Measurements from ENCODE around the gene MAN1A1. TPM values are rescaled to one million over a fixed set of nuclear protein-coding genes. Genes with fewer than 3 reads are reported as not detected.
A peak's percentile ranks its signal among the peaks of the same experiment; 100 is the strongest.

MAN1A1 gene
- polyA plus RNA-seq, 1 donor (not counting 4 experiments of a cell fraction or from before 2014, with no cell fraction given): 20.2 TPM

DNA sequence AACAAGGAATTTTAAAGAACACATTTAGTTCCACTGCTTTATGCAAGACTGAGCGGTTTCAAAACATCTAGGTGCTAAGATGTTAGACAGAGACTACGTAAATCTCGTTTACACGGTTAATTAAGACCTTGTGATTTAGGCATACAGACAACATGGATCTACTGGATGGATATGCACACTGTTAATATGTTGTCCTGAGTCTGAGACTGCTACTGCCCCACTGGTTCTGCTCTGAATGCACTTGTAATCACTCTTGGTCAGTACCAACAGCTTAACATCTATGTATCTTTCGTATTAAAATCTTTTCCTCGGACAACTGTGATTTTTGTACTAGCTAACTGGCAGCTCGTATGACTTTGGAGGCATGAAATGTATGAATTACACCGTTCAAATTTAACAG lies 3.1 kb downstream of the MAN1A1 start:
- no peak for TF ChIP-seq EZH2 (IDR thresholded peaks at IDR 0.05; ENCODE audit: low read length)
- TF ChIP-seq, protein P1, sequence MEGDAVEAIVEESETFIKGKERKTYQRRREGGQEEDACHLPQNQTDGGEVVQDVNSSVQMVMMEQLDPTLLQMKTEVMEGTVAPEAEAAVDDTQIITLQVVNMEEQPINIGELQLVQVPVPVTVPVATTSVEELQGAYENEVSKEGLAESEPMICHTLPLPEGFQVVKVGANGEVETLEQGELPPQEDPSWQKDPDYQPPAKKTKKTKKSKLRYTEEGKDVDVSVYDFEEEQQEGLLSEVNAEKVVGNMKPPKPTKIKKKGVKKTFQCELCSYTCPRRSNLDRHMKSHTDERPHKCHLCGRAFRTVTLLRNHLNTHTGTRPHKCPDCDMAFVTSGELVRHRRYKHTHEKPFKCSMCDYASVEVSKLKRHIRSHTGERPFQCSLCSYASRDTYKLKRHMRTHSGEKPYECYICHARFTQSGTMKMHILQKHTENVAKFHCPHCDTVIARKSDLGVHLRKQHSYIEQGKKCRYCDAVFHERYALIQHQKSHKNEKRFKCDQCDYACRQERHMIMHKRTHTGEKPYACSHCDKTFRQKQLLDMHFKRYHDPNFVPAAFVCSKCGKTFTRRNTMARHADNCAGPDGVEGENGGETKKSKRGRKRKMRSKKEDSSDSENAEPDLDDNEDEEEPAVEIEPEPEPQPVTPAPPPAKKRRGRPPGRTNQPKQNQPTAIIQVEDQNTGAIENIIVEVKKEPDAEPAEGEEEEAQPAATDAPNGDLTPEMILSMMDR (optimal IDR thresholded peaks at IDR 0.05 in 1 of 3, IDR thresholded peaks at IDR 0.05 in 1 of 3, conservative IDR thresholded peaks at IDR 0.05 in 1 of 3; ENCODE audit: extremely low read depth in 1 of 3, insufficient read depth in 2 of 3, low read length in 3 of 3): no peak
- H3K9ac ChIP-seq (ENCODE audit: control insufficient read depth, extremely low read depth, insufficient read depth, low read length): no peak overlapping the region
- H3K9me1 ChIP-seq (ENCODE audit: control insufficient read depth, extremely low read depth, insufficient read depth, low read length): peaks cover 2% of the 10 kb centered on the region
- no peaks in the 10 kb centered on the region for H3K27me3 ChIP-seq (ENCODE audit: control insufficient read depth, extremely low read depth, insufficient read depth, low read length)
- H3K79me2 ChIP-seq (ENCODE audit: control insufficient read depth, insufficient read depth, low read length): peaks cover 26% of the 10 kb centered on the region
- H2AFZ ChIP-seq (ENCODE audit: control insufficient read depth, low read length): no peak overlapping the region
- dilution Hi-C loops (cut with MboI; ENCODE audit: extremely low pct_ligation_motif_present, low sequenced_read_pairs): no loop called here
- H4K20me1 ChIP-seq (ENCODE audit: control insufficient read depth, extremely low read depth, insufficient read depth, low read length): no peaks in the 10 kb centered on the region
- peaks cover 0 to 2% of the 10 kb centered on the region in 2 experiments for H3K36me3 ChIP-seq (ENCODE audit: control insufficient read depth in 2 of 2, extremely low read depth in 1 of 2, insufficient read depth in 2 of 2, low read length in 2 of 2)
- peak overlapping the region; percentile 99 for H3K4me2 ChIP-seq (ENCODE audit: control insufficient read depth, extremely low read depth, insufficient read depth, low read depth, low read length)
- no peak for FAIRE-seq
- no peak overlapping the region for H3K27ac ChIP-seq (ENCODE audit: control insufficient read depth, insufficient read depth, low read length)
- H3K9me3 ChIP-seq (ENCODE audit: control insufficient read depth, low read depth, low read length): no peaks in the 10 kb centered on the region
- H3K4me3 ChIP-seq (ENCODE audit: control insufficient read depth in 2 of 3, extremely low read depth in 1 of 3, insufficient read depth in 2 of 3, low read depth in 1 of 3, low read length in 3 of 3): peak overlapping the region in 2 of 3 experiments; percentile 5 to 92
- DNase-seq (ENCODE audit: low read depth, low spot score): no peak
- H3K4me1 ChIP-seq (ENCODE audit: control insufficient read depth, extremely low read depth, insufficient read depth, low read length): peaks cover 21% of the 10 kb centered on the region

DNA sequence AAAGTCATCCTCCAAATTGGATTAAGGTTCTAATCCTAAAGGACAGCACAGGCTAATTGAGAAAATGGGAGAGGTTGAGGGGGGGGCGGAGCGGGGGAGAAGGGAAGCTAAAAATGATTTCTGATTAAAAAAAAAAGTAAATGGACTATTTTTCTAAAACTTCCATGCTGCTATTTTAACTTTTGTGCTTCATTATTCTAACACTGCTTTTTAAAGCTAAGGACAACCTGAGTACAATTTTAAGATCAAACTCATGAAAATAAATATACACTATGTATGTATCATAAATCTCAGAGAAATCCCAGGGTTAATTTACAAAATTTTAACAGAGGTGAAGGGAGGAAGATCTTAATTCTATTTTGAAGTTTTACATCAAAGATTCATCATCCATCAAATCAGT lies 4.4 kb downstream of the MAN1A1 start:
- TF ChIP-seq EZH2 (IDR thresholded peaks at IDR 0.05; ENCODE audit: low read length): no peak
- TF ChIP-seq, protein P1 (optimal IDR thresholded peaks at IDR 0.05 in 1 of 3, IDR thresholded peaks at IDR 0.05 in 1 of 3, conservative IDR thresholded peaks at IDR 0.05 in 1 of 3; ENCODE audit: extremely low read depth in 1 of 3, insufficient read depth in 2 of 3, low read length in 3 of 3): no peak
- no peaks in the 10 kb centered on the region for H4K20me1 ChIP-seq (ENCODE audit: control insufficient read depth, extremely low read depth, insufficient read depth, low read length)
- peaks cover 0 to 2% of the 10 kb centered on the region in 2 experiments for H3K36me3 ChIP-seq (ENCODE audit: control insufficient read depth in 2 of 2, extremely low read depth in 1 of 2, insufficient read depth in 2 of 2, low read length in 2 of 2)
- no peaks in the 10 kb centered on the region for H3K27me3 ChIP-seq (ENCODE audit: control insufficient read depth, extremely low read depth, insufficient read depth, low read length)
- H3K9me3 ChIP-seq (ENCODE audit: control insufficient read depth, low read depth, low read length): no peaks in the 10 kb centered on the region
- DNase-seq (ENCODE audit: low read depth, low spot score) (no peak), FAIRE-seq (no peak)
- H3K9ac ChIP-seq (ENCODE audit: control insufficient read depth, extremely low read depth, insufficient read depth, low read length): no peak overlapping the region
- no peak overlapping the region for H2AFZ ChIP-seq (ENCODE audit: control insufficient read depth, low read length)
- no peak overlapping the region for H3K4me3 ChIP-seq (ENCODE audit: control insufficient read depth in 2 of 3, extremely low read depth in 1 of 3, insufficient read depth in 2 of 3, low read depth in 1 of 3, low read length in 3 of 3)
- peaks cover 18% of the 10 kb centered on the region for H3K4me1 ChIP-seq (ENCODE audit: control insufficient read depth, extremely low read depth, insufficient read depth, low read length)
- H3K4me2 ChIP-seq (ENCODE audit: control insufficient read depth, extremely low read depth, insufficient read depth, low read depth, low read length): no peak overlapping the region
- H3K9me1 ChIP-seq (ENCODE audit: control insufficient read depth, extremely low read depth, insufficient read depth, low read length): peaks cover 2% of the 10 kb centered on the region
- H3K79me2 ChIP-seq (ENCODE audit: control insufficient read depth, insufficient read depth, low read length): peaks cover 29% of the 10 kb centered on the region
- dilution Hi-C loops (cut with MboI; ENCODE audit: extremely low pct_ligation_motif_present, low sequenced_read_pairs): no loop called here
- no peak overlapping the region for H3K27ac ChIP-seq (ENCODE audit: control insufficient read depth, insufficient read depth, low read length)

Data from keratinocyte (primary cell).